Measurements from ENCODE around the gene FAM171A2.
"Not testable (repeated sequence)": the region's sequence is repeated elsewhere in the genome, so short reads cannot be mapped to it uniquely, and the experiment has no call there.

FAM171A2 gene

GRCh38 chr17:44360144-44360533 lies 3.5 kb downstream of the FAM171A2 start:
- DNase-seq: no peak

GRCh38 chr17:44359458-44360143 lies 4.1 kb downstream of the FAM171A2 start:
- no peak for DNase-seq

GRCh38 chr17:44359006-44359405 lies 4.6 kb downstream of the FAM171A2 start:
- DNase-seq: no peak

GRCh38 chr17:44358066-44358465 lies 5.6 kb downstream of the FAM171A2 start:
- DNase-seq: no peak

- DNase-seq: no peak
Measured at GRCh38 chr17:44356241-44356640, 7.4 kb downstream of the FAM171A2 start.

- DNase-seq: no peak
Measured at GRCh38 chr17:44355642-44356099, 8.0 kb downstream of the FAM171A2 start.

GRCh38 chr17:44354582-44355561 lies 8.8 kb downstream of the FAM171A2 start:
- no peak for DNase-seq

GRCh38 chr17:44353672-44354331 lies 9.9 kb downstream of the FAM171A2 start:
- DNase-seq: no peak

- DNase-seq: no peak
Measured at GRCh38 chr17:44352828-44353671, 10.6 kb downstream of the FAM171A2 start.

- DNase-seq: no peak
Measured at GRCh38 chr17:44351961-44352827, 11.5 kb downstream of the FAM171A2 start.

GRCh38 chr17:44351464-44351863 lies 12.2 kb downstream of the FAM171A2 start:
- DNase-seq: no peak

- peak; percentile 65 to 73 for DNase-seq
Measured at GRCh38 chr17:44350733-44351226, 12.9 kb downstream of the FAM171A2 start.

- no peak for DNase-seq
Measured at GRCh38 chr17:44349553-44350070, 14.0 kb downstream of the FAM171A2 start.

GRCh38 chr17:44348988-44349364 lies 14.7 kb downstream of the FAM171A2 start:
- no peak for DNase-seq

- peak; percentile 87 to 89 for DNase-seq
Measured at GRCh38 chr17:44348234-44348987, 15.2 kb downstream of the FAM171A2 start.

GRCh38 chr17:44347206-44348055 lies 16.2 kb downstream of the FAM171A2 start:
- not testable (repeated sequence) for DNase-seq

- DNase-seq: no peak
Measured at GRCh38 chr17:44346064-44346844, 17.4 kb downstream of the FAM171A2 start.

GRCh38 chr17:44345454-44346026 lies 18.1 kb downstream of the FAM171A2 start:
- DNase-seq: peak; percentile 55 to 66
